ENCODE results near the gene SELENOK. TPM values are rescaled to one million over a fixed set of nuclear protein-coding genes. Genes with fewer than 3 reads are reported as not detected.

SELENOK gene
- total and polyA plus RNA-seq, 2 of the 13 experiments (the other 11 are each of a cell fraction or from before 2014, with no cell fraction given) = 67.0 to 81.0 TPM

DNA sequence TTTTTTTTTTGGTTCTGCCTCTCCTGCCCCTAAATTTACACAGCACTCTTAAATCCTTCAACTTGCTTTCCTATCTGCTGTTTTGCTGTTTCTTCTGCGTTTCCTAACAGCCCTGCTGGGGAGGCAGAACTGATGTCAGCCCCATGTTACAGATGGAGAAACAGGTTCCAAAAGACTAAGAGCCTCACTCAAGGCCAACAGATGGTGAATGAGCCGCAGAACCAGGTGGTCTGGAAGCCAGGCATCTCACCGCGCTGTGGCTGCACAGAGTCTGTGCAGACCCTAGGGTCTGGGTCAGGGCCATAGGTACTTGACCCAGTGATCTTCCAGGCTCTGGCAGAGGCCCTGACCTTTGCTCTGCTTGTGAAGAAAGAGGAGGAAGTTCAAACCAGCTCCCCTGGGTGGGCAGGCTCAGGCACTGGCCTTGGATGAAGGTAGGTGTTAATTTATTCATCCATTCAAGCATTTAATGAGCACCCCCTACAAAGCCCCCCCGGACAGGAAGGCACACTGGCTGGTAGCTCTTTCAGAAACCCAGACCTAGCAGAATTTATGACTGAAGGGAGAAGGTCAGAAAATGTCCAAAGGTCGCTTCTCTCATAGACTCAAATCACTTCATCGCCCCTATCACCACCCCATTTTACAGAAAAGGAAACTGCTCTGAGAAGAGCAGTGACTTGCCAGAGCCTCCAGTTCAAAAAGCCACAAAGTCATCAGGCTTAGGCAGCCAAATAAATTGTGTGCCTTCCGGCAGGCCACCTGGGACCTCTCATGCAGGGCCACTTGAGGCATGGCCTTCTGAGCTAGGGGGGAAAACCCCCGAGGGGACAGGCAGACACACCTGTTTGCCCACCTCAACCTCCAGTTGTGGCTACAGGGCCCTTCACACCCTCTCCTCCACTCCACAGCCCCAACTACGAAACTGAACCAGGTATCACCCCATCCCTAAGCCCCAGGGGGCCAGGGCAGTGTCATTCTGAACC, 48.2 kb downstream of the SELENOK start (continued):
- TF ChIP-seq, protein P1, sequence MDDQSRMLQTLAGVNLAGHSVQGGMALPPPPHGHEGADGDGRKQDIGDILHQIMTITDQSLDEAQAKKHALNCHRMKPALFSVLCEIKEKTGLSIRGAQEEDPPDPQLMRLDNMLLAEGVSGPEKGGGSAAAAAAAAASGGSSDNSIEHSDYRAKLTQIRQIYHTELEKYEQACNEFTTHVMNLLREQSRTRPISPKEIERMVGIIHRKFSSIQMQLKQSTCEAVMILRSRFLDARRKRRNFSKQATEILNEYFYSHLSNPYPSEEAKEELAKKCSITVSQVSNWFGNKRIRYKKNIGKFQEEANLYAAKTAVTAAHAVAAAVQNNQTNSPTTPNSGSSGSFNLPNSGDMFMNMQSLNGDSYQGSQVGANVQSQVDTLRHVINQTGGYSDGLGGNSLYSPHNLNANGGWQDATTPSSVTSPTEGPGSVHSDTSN (CRISPR knock-in tag; IDR thresholded peaks at IDR 0.05; ENCODE audit: borderline replicate concordance) = no peak
- peak; percentile 23; the same call in 1 of the 2 replicates for TF ChIP-seq ZNF460 (CRISPR knock-in tag; IDR thresholded peaks at IDR 0.05; ENCODE audit: borderline replicate concordance)
- TF ChIP-seq, protein P2, sequence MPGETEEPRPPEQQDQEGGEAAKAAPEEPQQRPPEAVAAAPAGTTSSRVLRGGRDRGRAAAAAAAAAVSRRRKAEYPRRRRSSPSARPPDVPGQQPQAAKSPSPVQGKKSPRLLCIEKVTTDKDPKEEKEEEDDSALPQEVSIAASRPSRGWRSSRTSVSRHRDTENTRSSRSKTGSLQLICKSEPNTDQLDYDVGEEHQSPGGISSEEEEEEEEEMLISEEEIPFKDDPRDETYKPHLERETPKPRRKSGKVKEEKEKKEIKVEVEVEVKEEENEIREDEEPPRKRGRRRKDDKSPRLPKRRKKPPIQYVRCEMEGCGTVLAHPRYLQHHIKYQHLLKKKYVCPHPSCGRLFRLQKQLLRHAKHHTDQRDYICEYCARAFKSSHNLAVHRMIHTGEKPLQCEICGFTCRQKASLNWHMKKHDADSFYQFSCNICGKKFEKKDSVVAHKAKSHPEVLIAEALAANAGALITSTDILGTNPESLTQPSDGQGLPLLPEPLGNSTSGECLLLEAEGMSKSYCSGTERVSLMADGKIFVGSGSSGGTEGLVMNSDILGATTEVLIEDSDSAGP (CRISPR knock-in tag; IDR thresholded peaks at IDR 0.05; ENCODE audit: borderline replicate concordance) = no peak; the same call in 1 of the 2 replicates
- peak; percentile 12; the same call in 1 of the 2 replicates for TF ChIP-seq KDM2A (CRISPR knock-in tag; IDR thresholded peaks at IDR 0.05; ENCODE audit: borderline replicate concordance, low read depth)
- TF ChIP-seq SRSF9 (IDR thresholded peaks at IDR 0.05; ENCODE audit: borderline replicate concordance, insufficient read depth, low read depth, low read length, poor library complexity, severe bottlenecking) = no peak
- no peak for TF ChIP-seq ZNF75D (CRISPR knock-in tag; IDR thresholded peaks at IDR 0.05; ENCODE audit: borderline replicate concordance)
- TF ChIP-seq NRL (CRISPR knock-in tag; IDR thresholded peaks at IDR 0.05; ENCODE audit: borderline replicate concordance) = no peak
- no peak for TF ChIP-seq ZNF572 (CRISPR knock-in tag; IDR thresholded peaks at IDR 0.05)
- TF ChIP-seq, protein P3, sequence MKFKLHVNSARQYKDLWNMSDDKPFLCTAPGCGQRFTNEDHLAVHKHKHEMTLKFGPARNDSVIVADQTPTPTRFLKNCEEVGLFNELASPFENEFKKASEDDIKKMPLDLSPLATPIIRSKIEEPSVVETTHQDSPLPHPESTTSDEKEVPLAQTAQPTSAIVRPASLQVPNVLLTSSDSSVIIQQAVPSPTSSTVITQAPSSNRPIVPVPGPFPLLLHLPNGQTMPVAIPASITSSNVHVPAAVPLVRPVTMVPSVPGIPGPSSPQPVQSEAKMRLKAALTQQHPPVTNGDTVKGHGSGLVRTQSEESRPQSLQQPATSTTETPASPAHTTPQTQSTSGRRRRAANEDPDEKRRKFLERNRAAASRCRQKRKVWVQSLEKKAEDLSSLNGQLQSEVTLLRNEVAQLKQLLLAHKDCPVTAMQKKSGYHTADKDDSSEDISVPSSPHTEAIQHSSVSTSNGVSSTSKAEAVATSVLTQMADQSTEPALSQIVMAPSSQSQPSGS (CRISPR knock-in tag; IDR thresholded peaks at IDR 0.05) = no peak
- no peak for TF ChIP-seq ZNF354B (CRISPR knock-in tag; IDR thresholded peaks at IDR 0.05)
- no peak for TF ChIP-seq WIZ (CRISPR knock-in tag; IDR thresholded peaks at IDR 0.05)
- TF ChIP-seq, protein P4, sequence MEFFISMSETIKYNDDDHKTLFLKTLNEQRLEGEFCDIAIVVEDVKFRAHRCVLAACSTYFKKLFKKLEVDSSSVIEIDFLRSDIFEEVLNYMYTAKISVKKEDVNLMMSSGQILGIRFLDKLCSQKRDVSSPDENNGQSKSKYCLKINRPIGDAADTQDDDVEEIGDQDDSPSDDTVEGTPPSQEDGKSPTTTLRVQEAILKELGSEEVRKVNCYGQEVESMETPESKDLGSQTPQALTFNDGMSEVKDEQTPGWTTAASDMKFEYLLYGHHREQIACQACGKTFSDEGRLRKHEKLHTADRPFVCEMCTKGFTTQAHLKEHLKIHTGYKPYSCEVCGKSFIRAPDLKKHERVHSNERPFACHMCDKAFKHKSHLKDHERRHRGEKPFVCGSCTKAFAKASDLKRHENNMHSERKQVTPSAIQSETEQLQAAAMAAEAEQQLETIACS (CRISPR knock-in tag; IDR thresholded peaks at IDR 0.05) = no peak
- TF ChIP-seq, protein P5, sequence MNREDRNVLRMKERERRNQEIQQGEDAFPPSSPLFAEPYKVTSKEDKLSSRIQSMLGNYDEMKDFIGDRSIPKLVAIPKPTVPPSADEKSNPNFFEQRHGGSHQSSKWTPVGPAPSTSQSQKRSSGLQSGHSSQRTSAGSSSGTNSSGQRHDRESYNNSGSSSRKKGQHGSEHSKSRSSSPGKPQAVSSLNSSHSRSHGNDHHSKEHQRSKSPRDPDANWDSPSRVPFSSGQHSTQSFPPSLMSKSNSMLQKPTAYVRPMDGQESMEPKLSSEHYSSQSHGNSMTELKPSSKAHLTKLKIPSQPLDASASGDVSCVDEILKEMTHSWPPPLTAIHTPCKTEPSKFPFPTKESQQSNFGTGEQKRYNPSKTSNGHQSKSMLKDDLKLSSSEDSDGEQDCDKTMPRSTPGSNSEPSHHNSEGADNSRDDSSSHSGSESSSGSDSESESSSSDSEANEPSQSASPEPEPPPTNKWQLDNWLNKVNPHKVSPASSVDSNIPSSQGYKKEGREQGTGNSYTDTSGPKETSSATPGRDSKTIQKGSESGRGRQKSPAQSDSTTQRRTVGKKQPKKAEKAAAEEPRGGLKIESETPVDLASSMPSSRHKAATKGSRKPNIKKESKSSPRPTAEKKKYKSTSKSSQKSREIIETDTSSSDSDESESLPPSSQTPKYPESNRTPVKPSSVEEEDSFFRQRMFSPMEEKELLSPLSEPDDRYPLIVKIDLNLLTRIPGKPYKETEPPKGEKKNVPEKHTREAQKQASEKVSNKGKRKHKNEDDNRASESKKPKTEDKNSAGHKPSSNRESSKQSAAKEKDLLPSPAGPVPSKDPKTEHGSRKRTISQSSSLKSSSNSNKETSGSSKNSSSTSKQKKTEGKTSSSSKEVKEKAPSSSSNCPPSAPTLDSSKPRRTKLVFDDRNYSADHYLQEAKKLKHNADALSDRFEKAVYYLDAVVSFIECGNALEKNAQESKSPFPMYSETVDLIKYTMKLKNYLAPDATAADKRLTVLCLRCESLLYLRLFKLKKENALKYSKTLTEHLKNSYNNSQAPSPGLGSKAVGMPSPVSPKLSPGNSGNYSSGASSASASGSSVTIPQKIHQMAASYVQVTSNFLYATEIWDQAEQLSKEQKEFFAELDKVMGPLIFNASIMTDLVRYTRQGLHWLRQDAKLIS (CRISPR knock-in tag; IDR thresholded peaks at IDR 0.05) = peak; percentile 54; the same call in 1 of the 2 replicates
- no peak for TF ChIP-seq PRPF4 (IDR thresholded peaks at IDR 0.05; ENCODE audit: low read depth, low read length, poor library complexity, severe bottlenecking)
